IMR-90 (cell line): Measurements from ENCODE around the gene PCBP4. TPM values are rescaled to one million over a fixed set of nuclear protein-coding genes. Genes with fewer than 3 reads are reported as not detected.

Experiments
- ATAC-seq: fragments of 200-7000 bp; cut with Tn5 transposase; 2 replicates; pipeline ENCODE4 v1.9.1; 2020; ENCODE audit warnings: low read depth, mild to moderate bottlenecking, moderate library complexity
- BruUV-seq: library from RNA; stranded (reverse); fragments of 400-500 nt; replicated peaks from 2 replicates; lab custom pipeline; 2021; lab: Mats Ljungman, UMichigan
- CTCF ChIA-PET: fragments of 300-600 bp; formaldehyde crosslinking; extraction: SDS; loops from one replicate; lab custom pipeline; 2021; ENCODE audit warnings: antibody characterized with exemption; lab: Yijun Ruan, JAX
- POLR2A ChIA-PET: fragments of 300-600 bp; sonication (Branson Sonifier 250); formaldehyde crosslinking; loops from one replicate; lab custom pipeline; 2022; ENCODE audit warnings: antibody characterized with exemption; ENCODE audit not compliant: unreplicated experiment; lab: Charles Lee
- DNase-seq: peaks from one replicate; pipeline ENCODE4 v3.0.0; 2013
- H2AFZ ChIP-seq: replicated peaks from 2 replicates; pipeline ENCODE3; 2013; ENCODE audit warnings: low read length, mild to moderate bottlenecking; ENCODE audit not compliant: poor library complexity
- H2AK5ac ChIP-seq: 2 replicates; pipeline ENCODE4 v1.6.1; 2013; ENCODE audit warnings: low read depth, low read length, inconsistent platforms
- H2AK9ac ChIP-seq: replicated peaks from 2 replicates; pipeline ENCODE3; 2013; ENCODE audit warnings: mild to moderate bottlenecking, low read depth, low read length, moderate library complexity; ENCODE audit not compliant: poor library complexity
- H2BK120ac ChIP-seq: 2 replicates; pipeline ENCODE4 v1.6.1; 2013; ENCODE audit warnings: low read depth, low read length, inconsistent platforms
- H2BK15ac ChIP-seq: 3 replicates; pipeline ENCODE4 v1.6.1; 2013; ENCODE audit warnings: low read depth, low read length, inconsistent platforms
- H2BK20ac ChIP-seq: 2 replicates; pipeline ENCODE4 v1.6.1; 2013; ENCODE audit warnings: low read depth, mild to moderate bottlenecking, inconsistent platforms, low read length, moderate library complexity
- H2BK5ac ChIP-seq: 2 replicates; pipeline ENCODE4 v1.6.1; 2013; ENCODE audit warnings: mild to moderate bottlenecking, low read depth, low read length, inconsistent platforms; ENCODE audit not compliant: poor library complexity, severe bottlenecking
- H3K14ac ChIP-seq: replicated peaks from 2 replicates; pipeline ENCODE4 v1.6.1; 2013; ENCODE audit warnings: low read depth, low read length, inconsistent platforms
- H3K18ac ChIP-seq: 2 replicates; pipeline ENCODE4 v1.6.1; 2013; ENCODE audit warnings: low read depth, low read length, control low read depth
- H3K23ac ChIP-seq: 2 replicates; pipeline ENCODE4 v1.6.1; 2013; ENCODE audit warnings: low read depth, low read length, inconsistent platforms
- H3K27ac ChIP-seq: 2 replicates; pipeline ENCODE4 v1.5.1; 2013; ENCODE audit warnings: mild to moderate bottlenecking, control low read depth, low read length; ENCODE audit not compliant: insufficient read depth
- H3K27me3 ChIP-seq: 2 replicates; pipeline ENCODE4 v1.6.1; 2013; ENCODE audit warnings: low read length; ENCODE audit not compliant: control insufficient read depth, insufficient read depth
- H3K36me3 ChIP-seq: 2 replicates; pipeline ENCODE4 v1.6.1; 2013; ENCODE audit warnings: low read length, mixed read lengths; ENCODE audit not compliant: control insufficient read depth, insufficient read depth
- H3K4ac ChIP-seq: 2 replicates; pipeline ENCODE4 v1.6.1; 2013; ENCODE audit warnings: low read depth, low read length, inconsistent platforms
- H3K4me1 ChIP-seq: 2 replicates; pipeline ENCODE4 v1.6.1; 2013; ENCODE audit warnings: low read length, mixed read lengths; ENCODE audit not compliant: control insufficient read depth, insufficient read depth
- H3K4me2 ChIP-seq: 2 replicates; pipeline ENCODE4 v1.6.1; 2013; ENCODE audit warnings: low read depth, mild to moderate bottlenecking, control low read depth, low read length, moderate library complexity
- H3K4me3 ChIP-seq: 2 replicates; pipeline ENCODE4 v1.5.1; 2013; ENCODE audit warnings: low read depth, mild to moderate bottlenecking, control low read depth, low read length, moderate library complexity; ENCODE audit not compliant: insufficient read depth
- H3K56ac ChIP-seq: 2 replicates; pipeline ENCODE4 v1.6.1; 2013; ENCODE audit warnings: low read length, inconsistent platforms; ENCODE audit not compliant: insufficient read depth; ENCODE audit errors: extremely low read depth
- H3K79me1 ChIP-seq, 2 experiments: 2 replicates each; pipeline ENCODE4 v1.6.1; 2013; ENCODE audit warnings: low read length in 2 of 2, inconsistent platforms in 1 of 2, low read depth in 1 of 2
- H3K9ac ChIP-seq: 2 replicates; pipeline ENCODE4 v1.6.1; 2013; ENCODE audit warnings: low read depth, low read length, control low read depth
- H3K9me1 ChIP-seq: 2 replicates; pipeline ENCODE4 v1.6.1; 2013; ENCODE audit warnings: low read length, inconsistent platforms; ENCODE audit not compliant: insufficient read depth
- H3K9me3 ChIP-seq: 2 replicates; pipeline ENCODE4 v1.6.1; 2013; ENCODE audit warnings: low read length; ENCODE audit not compliant: control insufficient read depth, insufficient read depth
- H4K20me1 ChIP-seq: 2 replicates; pipeline ENCODE4 v1.6.1; 2013; ENCODE audit warnings: low read length, inconsistent platforms; ENCODE audit not compliant: insufficient read depth
- H4K5ac ChIP-seq: 2 replicates; pipeline ENCODE4 v1.6.1; 2013; ENCODE audit warnings: mild to moderate bottlenecking, low read depth, low read length, control low read depth
- H4K8ac ChIP-seq, 2 experiments: 2 replicates each; pipeline ENCODE4 v1.6.1; 2013; ENCODE audit warnings: low read depth in 2 of 2, low read length in 2 of 2, control low read depth in 1 of 2, inconsistent platforms in 1 of 2
- H4K91ac ChIP-seq: 2 replicates; pipeline ENCODE4 v1.6.1; 2013; ENCODE audit warnings: low read depth, low read length, inconsistent platforms; ENCODE audit not compliant: insufficient read depth
- RCOR1 ChIP-seq: IDR thresholded peaks from 2 replicates; pipeline ENCODE4 v1.6.1; 2012; ENCODE audit warnings: mild to moderate bottlenecking, low read length, improper control_type of control experiment; ENCODE audit not compliant: insufficient replicate concordance
- WGBS, 2 experiments: methylation state at CpG; one replicate each; pipeline versions ENCODE4 v1.1.5 to v1.1.7; 2013; ENCODE audit warnings: missing lambda C conversion rate in 2 of 2; ENCODE audit not compliant: insufficient read length in 1 of 2; ENCODE audit errors: extremely low coverage in 2 of 2; 5-methylcytosine and 5-hydroxymethylcytosine counted together
- dilution Hi-C: fragments of 300-500 bp; cut with HindIII; formaldehyde crosslinking; loops from one replicate; pipeline ENCODE4 v1.14.3; 2018; ENCODE audit warnings: low sequenced_read_pairs; ENCODE audit not compliant: unreplicated experiment
- in situ Hi-C: fragments of 300-500 bp; cut with MboI; formaldehyde crosslinking; loops from 3 replicates; pipeline ENCODE4 v1.14.3; 2019; ENCODE audit warnings: low sequenced_read_pairs, inconsistent platforms, mixed read lengths
- intact Hi-C: fragments of 100-400 bp; cut with micrococcal nuclease; formaldehyde crosslinking; loops from 2 replicates; pipeline ENCODE4 v1.10.0; 2022
- polyA plus RNA-seq, 3 experiments: library from polyadenylated mRNA; depleted of rRNA; stranded (reverse); fragments of >200 nt; gene quantifications; 2 replicates each; pipeline ENCODE4 v1.2.3, GENCODE V29; 2012; ENCODE audit warnings: low replicate concordance in 1 of 3
- total RNA-seq: library from RNA; depleted of rRNA; stranded (reverse); fragments of >200 nt; gene quantifications from 2 replicates; pipeline ENCODE4 v1.2.3, GENCODE V29; 2012

Gene PCBP4
- total and polyA plus RNA-seq, 2 of the 4 experiments (the other 2 are of a cell fraction), result 70.8 to 110 TPM

GRCh38 chr3:51950899-51951298, 16.4 kb downstream of the PCBP4 start:
- no peak overlapping the region for H3K4ac ChIP-seq
- H4K91ac ChIP-seq, result no peak overlapping the region
- H2BK120ac ChIP-seq, result no peak overlapping the region
- no peak overlapping the region for H3K56ac ChIP-seq
- no peak overlapping the region for H3K23ac ChIP-seq
- H2BK15ac ChIP-seq, result no peak overlapping the region
- in situ Hi-C loops, result loop anchor here (25.0 kb wide), 1 partner anchor 1614 kb away; the partner anchor contains the start of genes RASSF1, TUSC2 and ZMYND10
- H4K8ac ChIP-seq, result no peak overlapping the region
- no peaks in the 10 kb centered on the region for H3K27me3 ChIP-seq
- peaks cover 2% of the 10 kb centered on the region; the same call in 1 of the 2 replicates for H3K36me3 ChIP-seq
- H3K9ac ChIP-seq, result no peak overlapping the region
- no peak overlapping the region for H3K18ac ChIP-seq
- H2AK5ac ChIP-seq, result no peak overlapping the region
- H4K20me1 ChIP-seq, result no peaks in the 10 kb centered on the region
- H3K14ac ChIP-seq, result no peak overlapping the region
- H3K4me2 ChIP-seq, result no peak overlapping the region
- dilution Hi-C loops, result no loop called here
- no peak for ATAC-seq
- no peak for TF ChIP-seq RCOR1
- H3K4me1 ChIP-seq, result peaks cover 9% of the 10 kb centered on the region
- H2BK20ac ChIP-seq, result no peak overlapping the region
- H3K79me1 ChIP-seq, result no peaks in the 10 kb centered on the region
- H3K9me3 ChIP-seq, result no peaks in the 10 kb centered on the region
- H2BK5ac ChIP-seq, result no peak overlapping the region
- peaks cover 6% of the 10 kb centered on the region; the same call in 1 of the 2 replicates for H3K9me1 ChIP-seq
- no peak for DNase-seq
- CTCF ChIA-PET, result interaction anchor here (0.6 to 0.9 kb wide), 2 partner anchors 29 to 330 kb away, joined by 3 to 4 read pairs; no protein-coding TSS in a partner anchor
- H2AK9ac ChIP-seq, result no peak overlapping the region
- POLR2A ChIA-PET, result no interaction called here
- no peak overlapping the region for H2AFZ ChIP-seq
- H4K5ac ChIP-seq, result no peak overlapping the region
- intact Hi-C loops, result no loop called here
- 80% methylated on average over 1 of the region's 2 CpGs; no CpG with 5 or more reads in 1 of the 2 experiments for WGBS, 2 experiments
- no peak overlapping the region for H3K27ac ChIP-seq
- no TSS peak for BruUV-seq
- no peak overlapping the region for H3K4me3 ChIP-seq
